GM23338 (cell line): ENCODE measurements around the gene MAGI1. TPM values are rescaled to one million over a fixed set of nuclear protein-coding genes. Genes with fewer than 3 reads are reported as not detected.

ENCODE experiments used
- ATAC-seq: fragments of 200-7000 bp; cut with Tn5 transposase; 3 replicates; pipeline ENCODE4 v1.9.1; 2020
- DNase-seq: peaks from one replicate; pipeline ENCODE4 v3.0.0-alpha.2; 2015; ENCODE audit warnings: low spot score
- H2AFZ ChIP-seq: fragments of 200-600 bp; sonication (generic); 2 replicates; pipeline ENCODE4 v1.8.0; 2016; ENCODE audit warnings: antibody characterized with exemption, mild to moderate bottlenecking, moderate library complexity
- H3F3A ChIP-seq: fragments of 200-600 bp; sonication (generic); replicated peaks from 2 replicates; pipeline ENCODE4 v1.8.0; 2017; ENCODE audit warnings: antibody characterized with exemption, mixed run types, low read depth
- H3K27ac ChIP-seq: fragments of 200-600 bp; sonication (generic); 2 replicates; pipeline ENCODE4 v1.6.1; 2016; ENCODE audit warnings: low read depth
- H3K27me3 ChIP-seq: fragments of 200-600 bp; sonication (generic); 2 replicates; pipeline ENCODE4 v1.8.0; 2016; ENCODE audit warnings: mild to moderate bottlenecking, mixed run types, moderate library complexity; ENCODE audit not compliant: insufficient read depth
- H3K36me3 ChIP-seq: fragments of 200-600 bp; sonication (generic); 2 replicates; pipeline ENCODE4 v1.8.0; 2016; ENCODE audit warnings: mild to moderate bottlenecking; ENCODE audit not compliant: insufficient read depth
- H3K4me1 ChIP-seq: fragments of 200-600 bp; sonication (generic); 2 replicates; pipeline ENCODE4 v1.8.0; 2016; ENCODE audit warnings: mild to moderate bottlenecking, moderate library complexity; ENCODE audit not compliant: insufficient read depth
- H3K4me2 ChIP-seq: fragments of 200-600 bp; sonication (generic); 2 replicates; pipeline ENCODE4 v1.7.1; 2017; ENCODE audit warnings: mixed run types
- H3K4me3 ChIP-seq: fragments of 200-600 bp; sonication (generic); 2 replicates; pipeline ENCODE4 v1.6.1; 2016; ENCODE audit warnings: mixed run types
- H3K79me2 ChIP-seq: fragments of 200-600 bp; sonication (generic); replicated peaks from 2 replicates; pipeline ENCODE4 v1.8.0; 2017; ENCODE audit warnings: mild to moderate bottlenecking; ENCODE audit not compliant: insufficient read depth
- H3K9me2 ChIP-seq: fragments of 200-600 bp; sonication (generic); 2 replicates; pipeline ENCODE4 v1.8.0; 2017; ENCODE audit not compliant: insufficient read depth
- H4K20me1 ChIP-seq: fragments of 200-600 bp; sonication (generic); replicated peaks from 2 replicates; pipeline ENCODE4 v1.8.0; 2017; ENCODE audit warnings: mild to moderate bottlenecking; ENCODE audit not compliant: insufficient read depth
- H3K27ac Mint-ChIP-seq: 2 replicates; pipeline ENCODE4 v1.8.0; 2020; ENCODE audit warnings: inconsistent platforms, mild to moderate bottlenecking, moderate library complexity, mixed read lengths
- H3K27me3 Mint-ChIP-seq: 3 replicates; pipeline ENCODE4 v1.8.0; 2022; ENCODE audit warnings: low read depth, mild to moderate bottlenecking, moderate library complexity, mixed read lengths, inconsistent platforms; ENCODE audit not compliant: insufficient read depth, poor library complexity
- H3K36me3 Mint-ChIP-seq: 3 replicates; pipeline ENCODE4 v1.8.0; 2021; ENCODE audit warnings: low read depth, mild to moderate bottlenecking, inconsistent platforms, moderate library complexity, mixed read lengths
- H3K4me1 Mint-ChIP-seq: 3 replicates; pipeline ENCODE4 v1.8.0; 2020; ENCODE audit warnings: mild to moderate bottlenecking, inconsistent platforms, mixed read lengths
- H3K4me3 Mint-ChIP-seq: 3 replicates; pipeline ENCODE4 v1.8.0; 2021; ENCODE audit warnings: moderate library complexity, mild to moderate bottlenecking, inconsistent platforms, mixed read lengths
- H3K9me3 Mint-ChIP-seq: 3 replicates; pipeline ENCODE4 v1.8.0; 2020; ENCODE audit warnings: moderate library complexity, mild to moderate bottlenecking, inconsistent platforms, mixed read lengths
- CTCF ChIP-seq, 2 experiments: fragments of 200-600 bp in 1 of 2; sonication (generic) in 1 of 2; conservative IDR thresholded peaks; 2 replicates each; pipeline versions ENCODE4 v1.5.1 to v1.6.1; 2016 to 2017; ENCODE audit warnings: antibody characterized with exemption in 2 of 2, low read depth in 2 of 2, mild to moderate bottlenecking in 2 of 2, moderate library complexity in 1 of 2
- ETS1 ChIP-seq: IDR thresholded peaks from 2 replicates; pipeline ENCODE4 v1.6.1; 2016; ENCODE audit warnings: antibody characterized with exemption
- EZH2 ChIP-seq: fragments of 200-600 bp; sonication (generic); IDR thresholded peaks from one replicate; pipeline ENCODE4 v1.8.0; 2017; ENCODE audit warnings: antibody characterized with exemption, mild to moderate bottlenecking, low read depth; ENCODE audit not compliant: unreplicated experiment
- EZH2phosphoT487 ChIP-seq: fragments of 200-600 bp; sonication (generic); IDR thresholded peaks from one replicate; pipeline ENCODE4 v1.8.1; 2018; ENCODE audit warnings: antibody characterized with exemption; ENCODE audit not compliant: unreplicated experiment
- JUNB ChIP-seq: IDR thresholded peaks from one replicate; pipeline ENCODE4 v1.6.1; 2016; ENCODE audit warnings: antibody characterized with exemption; ENCODE audit not compliant: unreplicated experiment
- NANOG ChIP-seq: IDR thresholded peaks from 2 replicates; pipeline ENCODE4 v1.6.1; 2016; ENCODE audit warnings: antibody characterized with exemption, borderline replicate concordance
- POLR2AphosphoS5 ChIP-seq: IDR thresholded peaks from 2 replicates; pipeline ENCODE4 v1.6.1; 2016; ENCODE audit warnings: antibody characterized with exemption, low read depth
- ZNF114 ChIP-seq: fragments of 250-450 bp; sonication (Bioruptor Pico); IDR thresholded peaks from 2 replicates; pipeline ENCODE4 v1.5.0; 2020; ENCODE audit warnings: mild to moderate bottlenecking, moderate library complexity
- ZNF331 ChIP-seq: fragments of 250-450 bp; sonication (Bioruptor Pico); IDR thresholded peaks from 2 replicates; pipeline ENCODE4 v1.5.0; 2020; ENCODE audit warnings: low read depth, mild to moderate bottlenecking, moderate library complexity
- polyA plus RNA-seq: library from polyadenylated mRNA; unstranded; fragments of >200 nt; fragmentation: Nextera tagmentation; extraction: Ambion mirVana; gene quantifications from 2 replicates; pipeline ENCODE4 v1.2.1, GENCODE V29; 2016
- total RNA-seq: library from RNA; depleted of rRNA; stranded (reverse); fragments of >200 nt; shearing (Covaris generic); gene quantifications from 2 replicates; pipeline ENCODE4 v1.2.3, GENCODE V29; 2014
- TF ChIP-seq, protein P1 (sequence below): fragments of 250-450 bp; sonication (Bioruptor Pico); IDR thresholded peaks from 2 replicates; pipeline ENCODE4 v1.5.0; 2020; ENCODE audit warnings: mild to moderate bottlenecking, moderate library complexity

Gene MAGI1
- total and polyA plus RNA-seq, 2 experiments from 2014 or later = 27.4 to 71.2 TPM

GRCh38 chr3:66068255-66068654 lies 29.5 kb upstream of the MAGI1 start:
- H3K36me3 ChIP-seq = no peaks in the 10 kb centered on the region
- peaks cover 10% of the 10 kb centered on the region; the same call in 2 of the 3 replicates for H3K9me3 Mint-ChIP-seq
- no peak overlapping the region for H3K4me3 ChIP-seq
- H3K27me3 ChIP-seq = no peaks in the 10 kb centered on the region
- H4K20me1 ChIP-seq = no peaks in the 10 kb centered on the region
- H3F3A ChIP-seq = no peaks in the 10 kb centered on the region
- TF ChIP-seq EZH2phosphoT487 (no peak), POLR2AphosphoS5 (no peak), ZNF331 (CRISPR knock-in tag) (no peak), CTCF (conservative IDR thresholded peaks at IDR 0.05; ENCODE audit: low read depth in 2 of 2) (no peak), EZH2 (no peak), JUNB (no peak), ETS1 (no peak), ZNF114 (CRISPR knock-in tag) (no peak), NANOG (no peak)
- TF ChIP-seq, protein P1, sequence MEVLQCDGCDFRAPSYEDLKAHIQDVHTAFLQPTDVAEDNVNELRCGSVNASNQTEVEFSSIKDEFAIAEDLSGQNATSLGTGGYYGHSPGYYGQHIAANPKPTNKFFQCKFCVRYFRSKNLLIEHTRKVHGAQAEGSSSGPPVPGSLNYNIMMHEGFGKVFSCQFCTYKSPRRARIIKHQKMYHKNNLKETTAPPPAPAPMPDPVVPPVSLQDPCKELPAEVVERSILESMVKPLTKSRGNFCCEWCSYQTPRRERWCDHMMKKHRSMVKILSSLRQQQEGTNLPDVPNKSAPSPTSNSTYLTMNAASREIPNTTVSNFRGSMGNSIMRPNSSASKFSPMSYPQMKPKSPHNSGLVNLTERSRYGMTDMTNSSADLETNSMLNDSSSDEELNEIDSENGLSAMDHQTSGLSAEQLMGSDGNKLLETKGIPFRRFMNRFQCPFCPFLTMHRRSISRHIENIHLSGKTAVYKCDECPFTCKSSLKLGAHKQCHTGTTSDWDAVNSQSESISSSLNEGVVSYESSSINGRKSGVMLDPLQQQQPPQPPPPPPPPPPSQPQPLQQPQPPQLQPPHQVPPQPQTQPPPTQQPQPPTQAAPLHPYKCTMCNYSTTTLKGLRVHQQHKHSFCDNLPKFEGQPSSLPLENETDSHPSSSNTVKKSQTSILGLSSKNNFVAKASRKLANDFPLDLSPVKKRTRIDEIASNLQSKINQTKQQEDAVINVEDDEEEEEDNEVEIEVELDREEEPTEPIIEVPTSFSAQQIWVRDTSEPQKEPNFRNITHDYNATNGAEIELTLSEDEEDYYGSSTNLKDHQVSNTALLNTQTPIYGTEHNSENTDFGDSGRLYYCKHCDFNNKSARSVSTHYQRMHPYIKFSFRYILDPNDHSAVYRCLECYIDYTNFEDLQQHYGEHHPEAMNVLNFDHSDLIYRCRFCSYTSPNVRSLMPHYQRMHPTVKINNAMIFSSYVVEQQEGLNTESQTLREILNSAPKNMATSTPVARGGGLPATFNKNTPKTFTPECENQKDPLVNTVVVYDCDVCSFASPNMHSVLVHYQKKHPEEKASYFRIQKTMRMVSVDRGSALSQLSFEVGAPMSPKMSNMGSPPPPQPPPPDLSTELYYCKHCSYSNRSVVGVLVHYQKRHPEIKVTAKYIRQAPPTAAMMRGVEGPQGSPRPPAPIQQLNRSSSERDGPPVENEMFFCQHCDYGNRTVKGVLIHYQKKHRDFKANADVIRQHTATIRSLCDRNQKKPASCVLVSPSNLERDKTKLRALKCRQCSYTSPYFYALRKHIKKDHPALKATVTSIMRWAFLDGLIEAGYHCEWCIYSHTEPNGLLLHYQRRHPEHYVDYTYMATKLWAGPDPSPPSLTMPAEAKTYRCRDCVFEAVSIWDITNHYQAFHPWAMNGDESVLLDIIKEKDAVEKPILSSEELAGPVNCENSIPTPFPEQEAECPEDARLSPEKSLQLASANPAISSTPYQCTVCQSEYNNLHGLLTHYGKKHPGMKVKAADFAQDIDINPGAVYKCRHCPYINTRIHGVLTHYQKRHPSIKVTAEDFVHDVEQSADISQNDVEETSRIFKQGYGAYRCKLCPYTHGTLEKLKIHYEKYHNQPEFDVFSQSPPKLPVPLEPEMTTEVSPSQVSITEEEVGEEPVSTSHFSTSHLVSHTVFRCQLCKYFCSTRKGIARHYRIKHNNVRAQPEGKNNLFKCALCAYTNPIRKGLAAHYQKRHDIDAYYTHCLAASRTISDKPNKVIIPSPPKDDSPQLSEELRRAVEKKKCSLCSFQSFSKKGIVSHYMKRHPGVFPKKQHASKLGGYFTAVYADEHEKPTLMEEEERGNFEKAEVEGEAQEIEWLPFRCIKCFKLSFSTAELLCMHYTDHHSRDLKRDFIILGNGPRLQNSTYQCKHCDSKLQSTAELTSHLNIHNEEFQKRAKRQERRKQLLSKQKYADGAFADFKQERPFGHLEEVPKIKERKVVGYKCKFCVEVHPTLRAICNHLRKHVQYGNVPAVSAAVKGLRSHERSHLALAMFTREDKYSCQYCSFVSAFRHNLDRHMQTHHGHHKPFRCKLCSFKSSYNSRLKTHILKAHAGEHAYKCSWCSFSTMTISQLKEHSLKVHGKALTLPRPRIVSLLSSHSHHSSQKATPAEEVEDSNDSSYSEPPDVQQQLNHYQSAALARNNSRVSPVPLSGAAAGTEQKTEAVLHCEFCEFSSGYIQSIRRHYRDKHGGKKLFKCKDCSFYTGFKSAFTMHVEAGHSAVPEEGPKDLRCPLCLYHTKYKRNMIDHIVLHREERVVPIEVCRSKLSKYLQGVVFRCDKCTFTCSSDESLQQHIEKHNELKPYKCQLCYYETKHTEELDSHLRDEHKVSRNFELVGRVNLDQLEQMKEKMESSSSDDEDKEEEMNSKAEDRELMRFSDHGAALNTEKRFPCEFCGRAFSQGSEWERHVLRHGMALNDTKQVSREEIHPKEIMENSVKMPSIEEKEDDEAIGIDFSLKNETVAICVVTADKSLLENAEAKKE (CRISPR knock-in tag) = no peak
- no peak overlapping the region for H2AFZ ChIP-seq
- H3K4me1 Mint-ChIP-seq = peaks cover 15% of the 10 kb centered on the region
- H3K9me2 ChIP-seq = no peaks in the 10 kb centered on the region
- H3K36me3 Mint-ChIP-seq = peaks cover 8% of the 10 kb centered on the region; the same call in 2 of the 3 replicates
- no peaks in the 10 kb centered on the region for H3K79me2 ChIP-seq
- peaks cover 23% of the 10 kb centered on the region for H3K4me1 ChIP-seq
- no peak overlapping the region for H3K4me3 Mint-ChIP-seq
- ATAC-seq = no peak
- peaks cover 4% of the 10 kb centered on the region for H3K27me3 Mint-ChIP-seq
- DNase-seq = no peak
- H3K27ac Mint-ChIP-seq = no peak overlapping the region
- no peak overlapping the region for H3K4me2 ChIP-seq
- H3K27ac ChIP-seq = no peak overlapping the region
